ENCODE results near the gene MYO18B. TPM values are rescaled to one million over a fixed set of nuclear protein-coding genes. Genes with fewer than 3 reads are reported as not detected.

Gene MYO18B
- polyA plus RNA-seq, 3 donors = not detected

GRCh38 chr22:25896592-25896991 lies 154.6 kb downstream of the MYO18B start:
- 100% methylated on average over 1 of the region's 2 CpGs for WGBS (ENCODE audit: insufficient coverage)
- Histone ChIP-seq H3K79me2 (ENCODE audit: insufficient read depth, low read length) (no peaks in the 10 kb centered on the region), H4K20me1 (ENCODE audit: insufficient read depth, low read length) (no peaks in the 10 kb centered on the region), H3K27me3 (ENCODE audit: control insufficient read depth in 2 of 2, insufficient read depth in 2 of 2, low read length in 2 of 2) (no peaks in the 10 kb centered on the region), H3K4me1 (ENCODE audit: control insufficient read depth in 1 of 2, insufficient read depth in 2 of 2, low read length in 2 of 2) (no peaks in the 10 kb centered on the region), H2AFZ (ENCODE audit: insufficient read depth, low read depth, low read length, poor library complexity, severe bottlenecking) (no peak overlapping the region), H3K36me3 (replicated peaks in 1 of 2; ENCODE audit: control insufficient read depth in 1 of 2, insufficient read depth in 2 of 2, low read length in 2 of 2) (no peaks in the 10 kb centered on the region), H3K4me2 (replicated peaks; ENCODE audit: extremely low read depth, low read length, poor library complexity, severe bottlenecking) (no peak overlapping the region), H3K27ac (ENCODE audit: low read depth in 1 of 2, low read length in 2 of 2) (no peak overlapping the region), H3K4me3 (replicated peaks in 1 of 3; ENCODE audit: low read depth in 2 of 3, low read length in 3 of 3) (no peak overlapping the region), H3K9ac (ENCODE audit: insufficient read depth, low read length, poor library complexity, severe bottlenecking) (no peak overlapping the region), H3K9me3 (replicated peaks in 1 of 2; ENCODE audit: control insufficient read depth in 1 of 2, insufficient read depth in 1 of 2, low read length in 2 of 2) (no peaks in the 10 kb centered on the region)
- H3K36me3 Mint-ChIP-seq = no peaks in the 10 kb centered on the region
- H3K4me1 Mint-ChIP-seq = no peaks in the 10 kb centered on the region
- no peak overlapping the region for H3K4me3 Mint-ChIP-seq
- no peak for DNase-seq
- no peak overlapping the region for H3K27ac Mint-ChIP-seq
- intact Hi-C loops (cut with micrococcal nuclease) = no loop called here
- H3K27me3 Mint-ChIP-seq (ENCODE audit: low read depth in 3 of 3) = peaks cover 3 to 9% (median 4%) of the 10 kb centered on the region in 3 donors
- no peak for TF ChIP-seq CTCF (IDR thresholded peaks at IDR 0.05)
- no peaks in the 10 kb centered on the region for H3K9me3 Mint-ChIP-seq

GRCh38 chr22:25898707-25899365 lies 156.8 kb downstream of the MYO18B start:
- Histone ChIP-seq H3K79me2 (ENCODE audit: insufficient read depth, low read length) (no peaks in the 10 kb centered on the region), H3K4me1 (ENCODE audit: control insufficient read depth in 1 of 2, insufficient read depth in 2 of 2, low read length in 2 of 2) (no peaks in the 10 kb centered on the region), H3K4me3 (replicated peaks in 1 of 3; ENCODE audit: low read depth in 2 of 3, low read length in 3 of 3) (no peak overlapping the region), H3K9me3 (replicated peaks in 1 of 2; ENCODE audit: control insufficient read depth in 1 of 2, insufficient read depth in 1 of 2, low read length in 2 of 2) (no peaks in the 10 kb centered on the region), H4K20me1 (ENCODE audit: insufficient read depth, low read length) (no peaks in the 10 kb centered on the region), H3K27ac (ENCODE audit: low read depth in 1 of 2, low read length in 2 of 2) (no peak overlapping the region), H2AFZ (ENCODE audit: insufficient read depth, low read depth, low read length, poor library complexity, severe bottlenecking) (no peak overlapping the region), H3K9ac (ENCODE audit: insufficient read depth, low read length, poor library complexity, severe bottlenecking) (no peak overlapping the region), H3K36me3 (replicated peaks in 1 of 2; ENCODE audit: control insufficient read depth in 1 of 2, insufficient read depth in 2 of 2, low read length in 2 of 2) (no peaks in the 10 kb centered on the region), H3K4me2 (replicated peaks; ENCODE audit: extremely low read depth, low read length, poor library complexity, severe bottlenecking) (no peak overlapping the region), H3K27me3 (ENCODE audit: control insufficient read depth in 2 of 2, insufficient read depth in 2 of 2, low read length in 2 of 2) (no peaks in the 10 kb centered on the region)
- DNase-seq = no peak
- no peaks in the 10 kb centered on the region for H3K36me3 Mint-ChIP-seq
- 67% methylated on average over 10 of the region's 11 CpGs for WGBS (ENCODE audit: insufficient coverage)
- H3K4me1 Mint-ChIP-seq = no peaks in the 10 kb centered on the region
- H3K9me3 Mint-ChIP-seq = no peaks in the 10 kb centered on the region
- no peak overlapping the region for H3K27ac Mint-ChIP-seq
- intact Hi-C loops (cut with micrococcal nuclease) = no loop called here
- H3K27me3 Mint-ChIP-seq (ENCODE audit: low read depth in 3 of 3) = peaks cover 3 to 8% (median 7%) of the 10 kb centered on the region in 3 donors
- TF ChIP-seq CTCF (IDR thresholded peaks at IDR 0.05) = peak; percentile 16
- H3K4me3 Mint-ChIP-seq = no peak overlapping the region
